GM03348 (cell line): ENCODE measurements around the gene TRIM13.
"Not testable (repeated sequence)": the region's sequence is repeated elsewhere in the genome, so short reads cannot be mapped to it uniquely, and the experiment has no call there.

Experiments used
- DNase-seq: peaks from one replicate; pipeline ENCODE4 v3.0.0; 2012; ENCODE audit warnings: low spot score

Gene TRIM13

DNA sequence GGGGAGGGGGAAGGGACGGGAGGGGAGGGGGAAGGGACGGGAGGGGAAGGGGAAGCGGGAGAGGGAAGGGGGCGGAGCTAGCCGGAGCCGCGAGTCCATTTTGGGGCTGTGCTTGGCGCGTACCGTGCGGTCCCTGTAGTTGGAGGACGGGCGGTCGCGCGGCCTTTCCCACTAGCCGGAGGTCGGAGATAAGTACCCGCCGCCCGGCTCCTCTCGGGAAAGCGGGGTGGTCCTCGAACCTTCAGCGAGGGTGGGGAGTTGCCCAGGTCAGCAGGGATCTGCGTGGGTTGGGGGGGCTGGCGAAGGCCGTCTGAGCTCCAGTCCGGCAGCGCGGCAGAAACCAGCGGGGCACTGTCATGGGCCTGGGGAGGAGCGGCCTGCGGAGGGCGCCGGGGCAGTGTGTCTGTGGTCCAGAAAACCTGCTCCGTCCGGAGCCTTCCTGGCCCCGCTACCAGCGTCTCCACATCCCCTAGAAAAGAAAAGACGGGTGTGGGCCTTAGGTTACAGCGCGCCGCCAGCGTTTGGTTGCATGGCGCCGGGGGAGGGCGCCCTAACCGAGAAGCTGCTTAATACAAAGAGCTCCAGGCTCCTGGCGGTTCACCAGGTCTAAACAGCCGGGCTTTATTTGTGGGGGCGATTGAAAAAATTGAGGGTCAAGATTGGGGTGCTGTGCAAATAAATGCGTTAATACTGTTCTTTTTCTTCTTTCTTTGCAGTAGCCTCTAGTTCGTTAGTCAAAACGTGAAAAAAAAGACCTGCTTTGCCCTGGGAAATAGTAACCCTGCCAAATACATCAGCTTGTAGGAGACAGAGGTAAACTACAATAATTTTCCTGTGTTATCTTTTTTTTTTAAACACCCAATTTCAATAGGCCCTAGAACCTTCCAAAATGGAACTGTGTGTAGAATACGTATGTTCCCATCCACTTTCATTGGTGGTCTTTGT is at the start of gene TRIM13:
TSS of gene TRIM13 (plus strand) at position 92 of the 945 bp plus-strand sequence. CDS start 14,899 bp downstream, outside the sequence.
- peak; percentile 85 for DNase-seq

- not testable (repeated sequence) for DNase-seq
These were observed 48.0 kb upstream of the TRIM13 start for GRCh38 chr13:49948777-49949270.

DNA sequence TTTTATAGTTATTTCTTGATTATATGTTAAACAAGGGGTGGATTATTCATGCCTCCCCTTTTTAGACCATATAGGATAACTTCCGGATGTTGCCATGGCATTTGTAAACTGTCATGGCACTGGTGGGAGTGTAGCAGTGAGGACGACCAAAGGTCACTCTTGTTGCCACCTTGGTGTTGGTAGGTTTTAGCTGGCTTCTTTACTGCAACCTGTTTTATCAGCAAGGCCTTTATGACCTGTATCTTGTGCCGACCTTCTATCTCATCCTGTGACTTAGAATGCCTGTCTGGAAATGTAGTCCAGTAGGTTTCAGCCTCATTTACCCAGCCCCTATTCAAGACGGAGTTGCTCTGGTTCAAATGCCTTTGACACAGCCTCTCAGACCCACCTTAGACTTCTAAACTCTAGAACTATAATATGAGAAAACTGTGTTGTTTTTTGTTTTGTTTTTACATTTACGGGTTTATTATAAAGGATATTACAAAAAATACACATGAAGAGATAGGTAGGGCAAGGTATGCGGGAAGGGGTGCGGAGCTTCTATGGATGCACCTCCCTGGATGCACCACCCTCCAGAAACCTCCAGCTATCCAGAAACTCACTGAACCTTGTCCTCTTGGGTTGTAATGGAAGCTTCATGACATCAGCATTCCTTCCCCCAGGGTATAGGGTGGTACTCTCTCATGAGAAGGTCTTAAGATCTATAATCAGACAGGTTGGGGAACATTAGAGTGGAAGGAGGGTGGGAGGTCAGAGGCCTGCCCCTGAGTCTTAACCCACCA is 44.9 kb upstream of the TRIM13 start:
- DNase-seq, result no peak

GRCh38 chr13:49953560-49953959 is 43.3 kb upstream of the TRIM13 start:
- DNase-seq, result no peak

DNA sequence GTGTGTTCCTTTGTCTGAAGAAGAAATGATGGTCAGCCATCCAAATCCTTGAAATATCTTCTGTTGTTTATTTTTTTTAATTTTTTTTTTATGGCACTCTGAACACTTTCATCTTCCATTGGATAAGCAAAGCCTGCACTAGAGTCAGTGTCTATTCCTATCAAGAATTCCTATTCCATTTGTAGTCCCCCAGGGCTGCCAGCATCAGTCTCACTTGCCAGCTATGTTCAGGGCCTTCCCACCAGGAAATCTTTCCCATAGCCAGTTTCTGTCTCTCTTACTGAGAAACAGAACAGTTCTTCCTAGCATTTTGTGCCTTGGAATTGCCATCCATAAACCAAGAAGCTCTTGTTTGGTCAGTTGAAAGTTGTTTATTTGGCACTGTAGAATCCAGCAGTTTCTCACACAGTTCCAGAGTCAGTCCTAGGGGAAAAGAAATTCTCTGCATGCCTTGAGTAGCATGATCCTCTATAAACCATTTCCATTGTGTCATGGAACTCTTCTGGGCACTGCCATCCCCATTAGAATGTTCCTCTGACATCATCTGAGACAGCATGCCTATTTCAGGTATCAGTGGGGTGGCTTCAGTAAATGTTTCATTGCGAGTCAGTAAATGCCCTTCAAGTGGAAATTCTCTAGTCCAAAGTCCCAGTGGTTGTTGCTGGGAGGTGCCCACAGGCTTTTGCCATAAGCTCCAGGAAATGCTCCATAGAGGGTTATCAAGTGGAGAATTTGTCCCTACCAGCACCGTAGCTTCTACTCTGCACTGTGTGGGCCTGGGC is 42.0 kb upstream of the TRIM13 start:
- no peak for DNase-seq

GRCh38 chr13:49956131-49956530 is 40.7 kb upstream of the TRIM13 start:
- DNase-seq, result no peak

GRCh38 chr13:49958321-49958720 is 38.5 kb upstream of the TRIM13 start:
- DNase-seq, result no peak

- DNase-seq, result no peak
These were observed 29.4 kb upstream of the TRIM13 start for GRCh38 chr13:49967456-49967855.

DNA sequence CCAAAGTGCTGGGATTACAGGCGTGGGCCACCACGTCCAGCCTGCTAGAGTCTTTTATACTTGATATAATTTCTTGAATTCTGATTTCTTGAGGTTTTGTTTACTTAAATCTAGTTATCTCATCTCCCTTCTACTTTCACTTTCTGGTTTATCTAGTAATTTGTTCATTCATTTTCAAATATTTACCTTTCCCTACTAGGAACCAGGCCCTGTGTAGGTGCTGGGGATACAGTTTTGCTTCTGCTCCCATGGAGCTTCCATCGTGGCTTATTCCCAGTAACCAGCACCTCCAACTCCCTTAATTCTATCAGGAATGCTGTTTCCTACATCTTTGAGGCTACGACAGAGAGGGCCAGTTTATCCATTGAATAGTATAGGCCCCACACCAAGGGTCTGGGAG is 24.1 kb upstream of the TRIM13 start:
- no peak for DNase-seq

- DNase-seq, result no peak
These were observed 21.0 kb upstream of the TRIM13 start for GRCh38 chr13:49975826-49976225.

DNA sequence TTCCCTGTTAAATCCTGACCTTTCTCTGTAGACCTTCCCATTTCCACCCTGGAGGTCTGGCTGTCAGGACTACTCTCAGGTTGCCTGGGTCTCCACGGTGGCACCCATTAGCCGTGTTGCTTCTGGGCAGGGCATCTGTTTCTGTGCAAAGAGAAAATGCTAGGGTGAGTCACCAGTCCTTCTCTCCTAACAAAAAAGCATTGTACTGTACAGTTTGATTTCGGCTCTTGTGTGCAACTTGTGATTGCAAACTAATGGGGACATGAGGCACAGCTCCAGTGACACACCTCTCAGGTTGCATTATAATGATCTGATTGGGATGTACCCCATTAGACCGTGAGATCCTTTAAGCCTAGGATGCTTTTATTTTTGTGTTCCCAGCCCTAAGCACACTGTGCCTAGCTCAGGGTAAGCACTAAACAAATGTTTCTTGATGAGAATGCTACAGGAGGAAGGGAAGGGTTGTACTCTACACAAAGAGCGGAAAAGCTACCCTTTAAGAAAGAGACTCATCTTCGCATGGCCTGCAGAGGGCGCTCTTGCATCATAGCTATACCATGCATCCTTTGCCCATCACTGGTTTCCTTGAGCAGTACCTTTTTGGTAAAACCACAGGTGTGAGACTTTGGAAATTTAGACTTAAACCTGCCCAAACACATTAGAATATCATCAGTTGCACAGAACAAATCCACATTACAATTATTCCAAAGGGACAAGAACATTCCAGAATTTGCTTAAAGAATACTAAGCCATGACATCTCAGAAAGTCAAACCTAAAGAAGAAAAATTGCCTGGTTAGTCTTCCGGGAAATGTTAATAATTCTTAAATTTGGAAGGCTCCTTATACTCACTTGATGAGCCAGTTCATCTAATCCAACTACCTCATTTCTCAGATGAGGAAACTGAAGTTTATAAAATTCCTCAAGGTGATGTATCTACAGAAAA is 20.3 kb upstream of the TRIM13 start:
- peak; percentile 74 for DNase-seq

DNA sequence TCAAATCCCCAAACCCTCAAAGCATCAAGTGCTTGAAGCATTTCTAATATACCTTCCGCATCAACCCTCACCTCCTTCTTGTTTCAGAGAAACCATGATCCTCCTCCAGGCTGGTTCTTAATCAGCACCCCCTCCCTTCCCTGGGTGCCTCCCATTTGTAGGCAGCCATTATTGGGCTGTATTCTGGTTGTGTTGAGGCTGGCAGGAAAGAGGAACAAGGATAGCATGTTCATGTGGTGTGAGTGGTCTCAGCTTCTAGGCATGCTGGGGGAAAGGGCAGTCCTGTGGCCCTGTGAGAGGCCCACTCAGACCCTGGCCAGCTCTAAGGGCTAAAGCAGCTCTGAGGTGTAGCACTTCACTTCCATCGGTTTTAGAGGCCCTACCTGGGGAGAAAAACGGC is 18.9 kb upstream of the TRIM13 start:
- DNase-seq, result no peak

DNA sequence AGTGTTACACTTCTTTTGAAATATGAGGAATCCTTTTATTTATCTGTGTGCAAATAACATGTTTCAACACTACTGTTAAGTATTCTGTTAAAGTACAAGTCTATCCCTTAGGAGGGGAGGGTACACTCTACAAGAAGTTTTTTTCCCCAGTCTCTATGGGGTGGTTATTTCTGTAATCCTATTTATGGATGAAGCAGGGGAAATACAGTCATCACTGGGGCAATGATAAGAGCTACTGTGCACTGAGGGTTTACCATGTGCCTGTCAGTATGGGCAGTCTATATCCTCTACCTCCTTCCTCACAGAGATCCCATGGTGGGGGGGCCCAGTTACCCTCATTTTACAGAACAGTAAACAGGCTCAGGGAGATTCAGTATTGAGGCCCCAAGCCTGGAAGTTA is 16.6 kb upstream of the TRIM13 start:
- DNase-seq, result no peak

DNA sequence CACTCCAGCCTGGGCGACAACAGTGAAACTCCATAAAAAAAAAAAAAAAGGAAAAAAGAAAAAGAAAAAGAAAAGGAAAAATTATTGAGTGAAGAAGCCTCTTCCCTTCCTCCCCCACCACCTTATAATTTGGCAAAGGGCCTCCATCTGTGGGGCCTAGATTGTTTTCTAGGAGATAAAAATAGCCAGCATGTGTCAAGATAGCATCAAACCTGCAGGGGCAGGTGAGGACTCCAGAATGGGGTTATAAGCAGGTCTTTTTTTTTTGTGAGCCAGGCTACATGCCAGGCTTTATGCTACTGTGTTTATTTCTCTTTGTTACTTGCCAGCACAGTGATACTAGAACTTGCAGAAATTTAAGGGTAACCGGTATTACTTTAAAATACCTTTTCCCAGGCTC is 11.7 kb upstream of the TRIM13 start:
- no peak for DNase-seq

DNA sequence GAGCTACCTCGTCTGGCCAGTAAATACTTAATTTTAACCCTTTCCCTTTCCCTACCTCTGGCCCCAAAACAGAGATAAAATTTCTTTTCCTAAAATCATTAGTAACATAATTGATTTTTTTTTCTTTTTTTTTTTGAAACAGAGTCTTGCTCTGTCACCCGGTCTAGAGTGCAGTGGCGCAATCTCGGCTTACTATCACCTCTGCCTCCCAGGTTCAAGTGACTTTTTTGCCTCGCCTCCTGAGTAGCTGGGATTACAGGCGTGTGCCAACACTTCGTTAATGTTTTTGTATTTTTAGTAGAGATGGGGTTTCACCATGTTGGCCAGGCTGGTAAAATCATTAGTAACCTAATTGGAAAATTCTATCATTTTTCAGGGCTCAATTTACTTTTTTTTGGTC is 10.4 kb upstream of the TRIM13 start:
- DNase-seq, result no peak

DNA sequence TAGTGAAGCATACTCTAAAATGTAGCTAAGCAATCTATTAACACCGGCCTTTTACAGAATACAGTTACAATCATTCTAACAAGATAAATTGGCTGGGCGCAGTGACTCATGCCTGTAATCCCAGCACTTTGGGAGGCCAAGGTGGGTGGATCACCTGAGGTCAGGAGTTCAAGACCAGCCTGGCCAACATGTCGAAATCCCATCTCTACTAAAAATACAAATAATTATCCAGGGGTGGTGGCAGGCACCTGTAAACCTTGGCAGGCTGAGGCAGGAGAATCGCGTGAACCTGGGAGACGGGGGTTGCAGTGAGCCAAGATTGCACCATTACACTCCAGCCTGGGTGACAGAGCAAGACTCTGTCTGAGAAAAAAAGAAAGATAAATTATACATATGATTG is 6.2 kb upstream of the TRIM13 start:
- DNase-seq, result not testable (repeated sequence)

GRCh38 chr13:49993111-49993510 is 3.7 kb upstream of the TRIM13 start:
- DNase-seq, result no peak

GRCh38 chr13:49993666-49994065 is 3.2 kb upstream of the TRIM13 start:
- DNase-seq, result no peak

- no peak for DNase-seq
These were observed 1.2 kb upstream of the TRIM13 start for GRCh38 chr13:49995625-49996101.

DNA sequence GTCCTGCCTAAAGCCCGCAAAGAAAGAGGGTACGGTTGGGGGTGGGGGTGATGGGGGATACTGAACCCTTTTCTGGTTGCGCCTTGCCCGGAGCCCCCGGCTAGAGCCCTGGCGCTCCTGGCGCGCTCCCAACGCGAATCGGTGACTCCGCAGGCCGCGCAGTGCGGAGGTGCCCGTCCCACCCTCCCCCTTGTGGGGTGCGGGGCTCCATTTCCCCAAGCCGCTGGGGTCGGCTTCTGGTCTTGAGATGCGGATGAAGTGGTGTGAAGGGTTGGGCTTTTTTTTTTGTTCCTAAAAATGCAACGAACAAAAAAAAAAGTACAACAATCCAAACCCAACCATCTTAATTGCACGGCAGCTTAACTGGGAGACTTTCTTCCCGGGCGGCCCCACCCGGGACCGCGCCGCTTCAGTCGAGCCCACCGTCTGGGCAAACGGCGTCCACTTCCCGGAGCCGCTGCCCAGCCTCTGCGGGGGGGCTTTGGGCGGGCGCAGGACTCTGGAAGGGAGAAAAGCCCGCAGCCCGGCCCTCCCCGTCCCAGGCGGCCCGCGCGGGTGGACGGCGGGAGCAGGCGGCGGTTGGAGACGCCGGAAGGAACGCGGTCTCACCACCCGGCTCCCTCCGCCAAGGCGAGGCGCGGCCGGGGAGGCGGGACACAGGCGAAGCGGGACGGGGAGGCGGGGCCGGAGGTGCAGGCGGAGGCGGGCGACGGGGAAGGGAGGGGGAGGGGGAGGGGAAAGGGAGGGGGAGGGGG is 504 bp upstream of the TRIM13 start:
- DNase-seq, result peak; percentile 97
